HG03575 (cell line): ENCODE data around the gene FBXO3.

ENCODE experiments used
- ATAC-seq: cut with Tn5 transposase; IDR thresholded peaks from one replicate; pipeline ENCODE4 v1.9.1; 2021; ENCODE audit not compliant: unreplicated experiment, insufficient number of reproducible peaks, low FRiP score; ENCODE audit errors: extremely low read depth

FBXO3 gene

GRCh38 chr11:33773404-33773986 lies 825 bp downstream of the FBXO3 start:
- no peak for ATAC-seq

GRCh38 chr11:33772870-33773269 lies 1.4 kb downstream of the FBXO3 start:
- no peak for ATAC-seq

GRCh38 chr11:33772300-33772699 lies 2.0 kb downstream of the FBXO3 start:
- no peak for ATAC-seq

- no peak for ATAC-seq
Measured at GRCh38 chr11:33770236-33770635, 4.1 kb downstream of the FBXO3 start.

GRCh38 chr11:33769542-33769941 lies 4.8 kb downstream of the FBXO3 start:
- ATAC-seq = no peak

- ATAC-seq = no peak
Measured at GRCh38 chr11:33767624-33768023, 6.7 kb downstream of the FBXO3 start.

GRCh38 chr11:33766085-33766484 lies 8.2 kb downstream of the FBXO3 start:
- ATAC-seq = no peak

- ATAC-seq = peak; percentile 58
Measured at GRCh38 chr11:33761471-33761870, 12.8 kb downstream of the FBXO3 start.

- peak; percentile 89 for ATAC-seq
Measured at GRCh38 chr11:33753304-33753967, 20.9 kb downstream of the FBXO3 start.

GRCh38 chr11:33751878-33752277 lies 22.4 kb downstream of the FBXO3 start:
- no peak for ATAC-seq

GRCh38 chr11:33747979-33748378 lies 26.3 kb downstream of the FBXO3 start:
- ATAC-seq = no peak

- ATAC-seq = no peak
Measured at GRCh38 chr11:33743291-33743690, 31.0 kb downstream of the FBXO3 start.

GRCh38 chr11:33742249-33742851 lies 32.0 kb downstream of the FBXO3 start:
- ATAC-seq = no peak

GRCh38 chr11:33741806-33742205 lies 32.5 kb downstream of the FBXO3 start:
- no peak for ATAC-seq

- ATAC-seq = no peak
Measured at GRCh38 chr11:33737362-33737821, 36.9 kb downstream of the FBXO3 start.

GRCh38 chr11:33736148-33736812 lies 38.0 kb downstream of the FBXO3 start, which contains the start of gene CD59:
Gene CD59 (minus strand): TSS chr11:33736423. CDS start chr11:33722445, 13,978 bp downstream.
- peak; percentile 8 for ATAC-seq

- peak; percentile 34 for ATAC-seq
Measured at GRCh38 chr11:33735271-33736147, 38.8 kb downstream of the FBXO3 start.

GRCh38 chr11:33734441-33735270 lies 39.7 kb downstream of the FBXO3 start:
- no peak for ATAC-seq
